HepG2 (cell line): ENCODE data around the gene COL13A1.

ENCODE experiments used
- ATF3 ChIP-seq: sonication (generic); formaldehyde crosslinking; IDR thresholded peaks from 2 replicates; pipeline ENCODE4 v1.4.0; 2020; ENCODE audit warnings: missing genetic modification reagents
- ZBTB43 ChIP-seq: sonication (generic); formaldehyde crosslinking; conservative IDR thresholded peaks from 2 replicates; pipeline ENCODE4 v1.4.0; 2020; ENCODE audit warnings: missing genetic modification reagents

GRCh38 chr10:69961881-69962745 lies 160.4 kb downstream of the COL13A1 start:
- TF ChIP-seq ZBTB43 (CRISPR knock-in tag): no peak
- TF ChIP-seq ATF3 (CRISPR knock-in tag): no peak
